NCI-H774 (cell line): ENCODE results near the gene FBXO24.
"Not testable (repeated sequence)": the region's sequence is repeated elsewhere in the genome, so short reads cannot be mapped to it uniquely, and the experiment has no call there.

Experiments
- DNase-seq: peaks from one replicate; lab custom pipeline; 2025; lab: John Stamatoyannopoulos, UW

FBXO24 gene, protein sequence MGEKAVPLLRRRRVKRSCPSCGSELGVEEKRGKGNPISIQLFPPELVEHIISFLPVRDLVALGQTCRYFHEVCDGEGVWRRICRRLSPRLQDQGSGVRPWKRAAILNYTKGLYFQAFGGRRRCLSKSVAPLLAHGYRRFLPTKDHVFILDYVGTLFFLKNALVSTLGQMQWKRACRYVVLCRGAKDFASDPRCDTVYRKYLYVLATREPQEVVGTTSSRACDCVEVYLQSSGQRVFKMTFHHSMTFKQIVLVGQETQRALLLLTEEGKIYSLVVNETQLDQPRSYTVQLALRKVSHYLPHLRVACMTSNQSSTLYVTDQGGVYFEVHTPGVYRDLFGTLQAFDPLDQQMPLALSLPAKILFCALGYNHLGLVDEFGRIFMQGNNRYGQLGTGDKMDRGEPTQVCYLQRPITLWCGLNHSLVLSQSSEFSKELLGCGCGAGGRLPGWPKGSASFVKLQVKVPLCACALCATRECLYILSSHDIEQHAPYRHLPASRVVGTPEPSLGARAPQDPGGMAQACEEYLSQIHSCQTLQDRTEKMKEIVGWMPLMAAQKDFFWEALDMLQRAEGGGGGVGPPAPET

DNA sequence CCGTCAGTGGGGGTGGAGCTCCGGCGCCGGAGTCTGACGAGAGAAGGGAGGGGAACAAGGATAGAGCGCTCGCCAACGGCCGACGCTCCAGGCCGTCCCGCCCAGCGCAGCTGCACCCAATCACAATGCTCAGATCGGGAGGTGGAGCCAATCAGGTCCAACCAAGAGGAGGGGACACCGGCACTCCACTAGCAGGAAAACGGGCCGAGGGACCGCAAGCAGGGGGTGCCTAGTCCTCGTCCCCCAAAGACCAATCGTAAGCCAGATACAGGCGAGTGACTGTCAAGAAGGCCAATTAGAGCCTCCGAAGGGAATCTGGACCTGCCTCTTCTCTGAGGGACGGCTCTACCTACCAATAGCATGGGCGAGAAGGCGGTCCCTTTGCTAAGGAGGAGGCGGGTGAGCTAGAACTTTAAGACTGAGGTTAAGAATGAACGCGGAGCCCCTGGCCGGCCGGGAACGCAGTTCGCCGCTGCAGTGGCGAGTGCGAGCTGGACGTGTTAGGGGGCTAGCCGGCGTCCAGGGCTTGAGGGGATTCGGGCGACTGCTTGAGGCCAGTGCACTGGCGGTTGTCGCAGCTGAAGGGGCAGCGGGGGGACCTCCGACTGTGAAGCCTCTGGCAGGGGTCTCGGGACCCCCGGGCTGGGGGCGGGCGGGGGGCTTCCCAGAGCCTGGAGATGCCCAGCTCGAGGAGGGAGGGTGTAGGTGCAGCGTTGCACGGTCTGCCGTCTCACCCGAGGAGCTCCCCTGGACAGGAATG, at the start of gene FBXO24:
Gene FBXO24, plus strand, starts transcription at position 63 of the 760 bp plus-strand sequence. Its CDS starts 298 bp downstream, at position 361.
- DNase-seq: peak; percentile 99

DNA sequence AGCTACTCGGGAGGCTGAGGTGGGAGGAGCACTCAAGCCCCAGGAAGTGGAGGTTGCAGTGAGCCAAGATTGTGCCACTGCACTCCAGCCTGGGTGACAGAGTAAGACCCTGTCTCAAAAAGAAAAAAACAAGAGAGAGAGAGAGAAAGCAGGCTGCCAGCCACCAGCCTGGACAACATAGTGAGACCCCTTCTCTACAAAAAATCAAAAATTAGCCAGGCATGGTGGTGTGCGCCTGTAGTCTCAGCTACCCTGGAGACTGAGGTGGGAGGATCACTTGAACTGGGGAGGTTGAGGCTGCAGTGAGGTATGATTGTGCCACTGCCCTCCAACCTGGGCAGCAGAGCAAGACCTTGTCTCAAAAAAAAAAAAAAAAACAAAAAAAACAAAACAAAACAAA, 49.4 kb upstream of the FBXO24 start:
- not testable (repeated sequence) for DNase-seq

DNA sequence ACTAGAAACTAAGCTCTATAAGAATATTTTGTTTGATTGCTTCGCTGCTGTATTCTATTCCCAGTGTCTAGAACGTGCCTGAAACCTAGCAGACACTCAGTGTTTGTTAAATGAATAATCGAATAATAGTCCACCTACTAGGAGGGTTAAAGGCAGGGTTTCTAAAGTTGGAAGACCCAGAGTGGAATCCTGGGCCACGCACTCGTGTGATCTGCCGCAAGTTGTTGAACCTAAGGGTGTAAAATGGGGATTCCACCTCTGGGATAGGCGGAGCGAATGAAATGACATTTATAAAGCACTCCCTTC, 47.8 kb upstream of the FBXO24 start:
- DNase-seq: no peak

DNA sequence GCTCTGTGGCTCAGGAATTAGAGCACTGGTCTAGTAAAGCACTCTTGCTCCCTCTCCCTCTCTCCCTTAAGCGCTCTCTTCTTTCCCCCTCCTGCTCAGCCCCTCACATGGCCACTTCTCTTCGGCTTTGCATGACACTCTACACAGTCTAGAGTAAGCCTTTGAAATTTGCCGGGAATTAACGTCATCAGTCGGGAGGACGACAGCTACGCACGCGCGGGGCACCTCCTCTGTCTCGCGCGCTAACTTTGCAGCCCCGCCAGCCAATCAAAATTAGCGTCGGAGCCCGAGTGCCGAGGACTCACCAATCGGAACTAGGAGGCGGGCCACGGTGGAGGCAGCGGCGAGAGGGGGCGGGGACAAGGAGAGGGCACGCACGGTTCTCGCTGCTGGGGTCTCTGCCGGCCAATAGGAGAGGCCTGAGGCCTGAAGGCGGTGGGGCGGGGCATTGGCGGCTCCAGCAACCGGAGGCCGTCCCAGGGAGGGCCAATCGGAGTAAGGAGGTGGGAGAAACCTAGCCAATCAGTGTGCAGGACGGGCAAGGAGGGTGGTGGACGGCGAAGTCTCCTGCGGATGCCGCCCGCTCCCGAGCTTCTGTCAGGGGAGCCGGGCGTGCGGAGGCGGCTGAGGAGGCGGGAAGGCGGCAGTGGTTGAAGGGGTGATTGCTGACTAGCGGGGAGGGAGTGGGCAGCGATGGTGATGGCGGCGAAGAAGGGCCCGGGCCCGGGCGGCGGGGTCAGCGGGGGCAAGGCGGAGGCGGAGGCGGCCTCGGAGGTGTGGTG, 47.3 kb upstream of the FBXO24 start, which contains the start of gene AGFG2:
Gene AGFG2, plus strand, starts transcription at position 550 of the 782 bp plus-strand sequence. Its CDS starts 144 bp downstream, at position 694.
- peak; percentile 99 for DNase-seq

DNA sequence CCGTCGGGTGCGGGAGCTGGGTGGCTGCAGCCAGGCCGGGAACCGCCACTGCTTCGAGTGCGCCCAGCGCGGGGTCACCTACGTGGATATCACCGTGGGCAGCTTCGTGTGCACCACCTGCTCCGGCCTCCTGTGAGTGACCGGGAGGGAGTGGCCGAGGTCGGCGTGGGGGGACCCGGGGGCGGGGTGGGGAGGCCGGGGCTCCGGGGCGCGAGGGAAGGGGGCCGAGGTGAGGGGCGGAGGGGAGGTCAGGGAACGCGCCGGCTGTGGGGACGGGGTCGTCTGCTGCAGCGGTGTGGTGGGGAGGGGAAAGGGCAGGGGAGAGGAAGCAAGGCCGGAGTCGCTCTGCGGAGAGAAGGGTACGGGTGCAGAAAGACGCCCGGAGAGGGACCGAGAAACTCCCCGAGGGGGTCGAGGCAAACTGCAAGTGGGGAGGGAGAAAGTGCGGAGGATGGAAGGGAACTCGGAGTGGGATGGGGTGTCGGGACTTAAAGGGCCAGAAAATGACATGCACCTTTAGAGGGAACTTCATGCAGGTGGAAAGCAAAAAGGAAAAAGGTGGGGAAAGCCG, 46.6 kb upstream of the FBXO24 start:
- no peak for DNase-seq

DNA sequence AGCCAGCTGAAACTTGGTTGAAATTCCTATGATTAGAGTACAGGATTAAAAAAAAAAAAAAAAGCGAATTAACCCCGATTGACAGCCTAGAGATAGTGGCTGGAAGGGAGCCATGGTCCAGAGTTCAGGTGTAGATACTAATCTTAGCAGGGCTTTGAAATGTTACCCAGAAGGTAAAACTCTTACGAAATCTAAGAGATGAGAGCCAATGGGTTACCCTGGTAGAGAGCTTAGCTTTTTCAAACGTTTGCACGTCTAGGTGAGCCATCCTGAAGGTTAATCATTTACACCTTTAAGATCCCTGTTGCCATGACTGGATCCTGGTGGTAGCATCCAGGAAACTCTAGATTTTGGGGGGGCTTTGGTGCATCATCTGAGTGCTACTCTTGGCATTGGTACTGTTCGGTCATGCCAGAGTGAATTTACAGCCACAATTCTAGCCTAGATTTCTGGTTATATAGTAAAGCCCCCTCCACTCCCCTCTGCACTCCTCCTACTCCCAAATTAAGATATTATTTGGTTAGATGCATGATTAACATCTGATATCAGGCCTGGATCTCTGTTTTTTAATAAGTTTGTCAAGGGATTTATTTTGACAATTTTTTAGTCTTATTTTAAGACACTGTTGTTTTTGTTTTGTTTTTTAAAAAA, 45.9 kb upstream of the FBXO24 start:
- no peak for DNase-seq

DNA sequence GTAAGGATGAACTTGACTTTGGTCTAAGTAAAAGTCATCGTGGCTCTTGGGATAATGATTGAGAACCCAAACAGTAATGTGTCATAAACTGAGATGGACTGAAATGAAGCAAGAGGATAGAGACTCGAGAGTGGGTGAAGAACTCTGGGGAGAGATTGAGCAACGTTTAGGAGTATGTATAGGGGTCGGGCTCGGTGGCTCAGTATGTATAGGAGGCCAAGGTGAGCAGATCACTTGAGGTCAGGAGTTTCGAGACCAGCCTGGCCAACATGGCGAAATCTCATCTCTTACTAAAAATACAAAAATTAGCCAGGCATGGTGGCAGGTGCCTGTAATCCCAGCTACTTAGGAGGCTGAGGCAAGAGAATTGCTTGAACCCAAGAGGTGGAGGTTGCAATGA, 44.8 kb upstream of the FBXO24 start:
- DNase-seq: not testable (repeated sequence)

DNA sequence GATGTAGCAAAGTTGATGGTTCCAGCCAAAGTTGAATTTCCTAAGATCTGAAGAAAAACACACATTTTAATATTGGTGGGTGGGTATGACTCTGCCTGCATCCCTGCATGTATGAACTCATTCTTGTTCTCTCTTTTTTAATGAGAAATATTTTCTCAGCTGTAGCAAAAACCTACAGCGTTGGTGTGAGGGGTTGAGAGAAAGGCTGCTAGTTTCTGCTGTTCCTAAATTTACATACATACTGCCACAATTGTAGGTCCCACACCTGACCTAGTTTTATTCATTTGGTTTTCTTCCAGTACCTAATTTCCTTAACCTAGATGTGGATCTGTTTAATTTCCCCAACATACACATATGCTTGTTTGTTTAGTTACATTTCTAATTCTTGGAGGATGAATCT, 42.5 kb upstream of the FBXO24 start:
- DNase-seq: no peak

DNA sequence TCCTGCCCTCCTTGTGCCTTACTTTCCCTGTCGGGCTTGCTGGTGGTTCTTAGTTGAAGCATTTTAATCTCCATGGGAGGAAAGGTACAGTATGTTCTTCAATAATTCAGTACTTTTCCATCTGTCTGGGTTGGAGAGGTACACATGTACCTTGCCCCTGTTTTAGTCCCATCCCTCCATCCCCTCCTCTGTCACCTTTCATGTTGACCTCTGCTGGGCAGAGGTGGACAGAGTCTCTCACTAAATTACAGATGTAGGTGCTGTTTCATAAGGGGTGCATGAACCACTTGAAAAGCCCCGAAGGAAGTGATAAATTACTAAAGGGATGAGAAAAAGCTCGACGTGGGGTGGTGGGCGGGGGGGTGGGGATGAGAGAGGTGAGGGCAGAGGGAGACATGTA, 41.7 kb upstream of the FBXO24 start:
- no peak for DNase-seq

DNA sequence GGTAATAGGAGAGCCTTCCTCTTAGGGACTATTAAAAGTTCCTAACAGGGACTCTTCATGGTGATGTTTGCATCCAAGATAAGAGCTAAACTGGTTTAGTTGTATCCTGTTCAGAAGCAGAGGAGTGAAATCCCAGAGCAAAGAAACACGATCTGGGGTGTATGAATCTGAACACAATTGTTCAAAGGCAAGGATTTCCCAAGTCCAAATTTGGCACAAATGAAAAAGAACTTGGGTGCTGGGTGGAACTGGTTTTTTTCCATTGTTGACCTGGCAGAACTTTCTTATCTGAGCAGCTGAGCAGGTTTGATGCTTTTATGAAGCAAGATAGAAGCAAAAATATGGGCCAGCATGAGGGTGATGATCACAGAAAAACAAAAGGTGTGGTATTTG, 41.2 kb upstream of the FBXO24 start:
- DNase-seq: no peak

DNA sequence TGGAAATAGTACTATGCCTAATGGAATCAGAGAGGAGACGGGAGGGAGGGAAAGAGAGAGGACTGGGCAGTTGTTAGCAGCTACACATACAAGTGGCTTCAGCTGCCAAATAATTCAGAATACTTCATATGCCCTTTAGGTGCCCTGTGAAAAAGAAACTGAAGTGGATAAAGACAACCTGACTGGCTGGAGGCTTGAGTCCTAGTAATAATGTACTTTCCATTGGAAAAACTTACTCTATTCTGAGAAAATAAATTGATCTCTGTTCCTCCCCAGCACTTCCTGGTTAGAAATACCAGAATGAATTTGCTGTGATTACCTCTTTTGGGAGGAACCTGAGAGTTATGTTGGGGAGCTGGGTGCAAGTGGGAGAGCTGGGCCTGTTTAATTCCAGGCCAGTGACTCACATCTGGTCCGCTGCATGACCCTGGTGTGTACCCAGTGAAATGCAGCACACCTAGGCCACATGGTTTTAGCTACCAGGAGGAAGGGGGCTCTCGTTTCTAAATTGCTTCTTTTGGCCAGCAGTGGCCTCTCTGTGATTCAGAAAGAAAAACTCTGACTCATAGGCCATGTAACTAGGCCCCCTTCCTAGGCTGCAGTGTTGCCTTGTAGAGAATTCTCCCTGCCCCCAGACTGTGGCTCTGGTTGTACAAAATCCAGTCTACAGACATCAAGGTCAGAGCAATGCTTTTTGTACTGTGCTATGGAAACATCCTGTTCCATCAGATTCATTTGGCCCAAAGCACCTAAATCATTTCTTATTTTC, 40.6 kb upstream of the FBXO24 start:
- peak; percentile 5 for DNase-seq

DNA sequence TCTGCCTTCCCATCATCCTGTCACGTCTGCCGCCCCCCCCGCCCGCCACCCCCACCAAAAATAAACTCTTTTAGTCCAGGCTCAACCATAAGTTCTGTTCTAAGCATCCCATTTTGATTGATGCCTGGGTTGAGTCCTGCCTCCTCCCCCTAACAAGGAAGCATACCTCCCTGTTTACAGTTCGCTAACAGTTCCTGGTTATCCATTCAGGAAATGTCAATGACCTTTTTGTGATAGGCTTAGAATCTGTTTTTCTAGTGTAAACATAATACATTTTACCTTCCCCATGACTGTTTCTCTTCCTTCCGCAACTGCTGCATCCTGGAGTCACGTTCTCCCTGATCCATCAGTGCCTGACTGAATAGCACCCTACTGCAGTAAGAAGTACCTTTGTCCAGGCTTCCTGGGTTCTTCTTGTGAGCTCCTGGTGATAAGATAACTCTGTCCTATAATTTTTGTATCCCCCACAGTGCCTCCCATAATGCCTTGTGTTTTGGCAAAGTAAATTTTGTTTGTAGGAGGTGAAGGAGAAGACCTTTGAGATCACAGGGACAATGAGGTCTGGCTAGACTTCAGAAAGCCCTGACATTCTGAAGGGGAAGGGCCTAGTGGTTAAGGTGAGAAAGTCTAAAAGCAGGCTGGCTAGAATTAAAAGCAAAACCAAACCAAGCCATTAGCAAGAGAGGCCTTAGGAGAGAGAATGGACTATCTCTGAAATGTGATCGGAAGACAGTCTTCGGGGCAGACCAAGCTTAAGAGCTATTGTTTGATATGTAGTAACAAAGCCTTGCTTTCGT, 39.8 kb upstream of the FBXO24 start:
- DNase-seq: peak; percentile 62

DNA sequence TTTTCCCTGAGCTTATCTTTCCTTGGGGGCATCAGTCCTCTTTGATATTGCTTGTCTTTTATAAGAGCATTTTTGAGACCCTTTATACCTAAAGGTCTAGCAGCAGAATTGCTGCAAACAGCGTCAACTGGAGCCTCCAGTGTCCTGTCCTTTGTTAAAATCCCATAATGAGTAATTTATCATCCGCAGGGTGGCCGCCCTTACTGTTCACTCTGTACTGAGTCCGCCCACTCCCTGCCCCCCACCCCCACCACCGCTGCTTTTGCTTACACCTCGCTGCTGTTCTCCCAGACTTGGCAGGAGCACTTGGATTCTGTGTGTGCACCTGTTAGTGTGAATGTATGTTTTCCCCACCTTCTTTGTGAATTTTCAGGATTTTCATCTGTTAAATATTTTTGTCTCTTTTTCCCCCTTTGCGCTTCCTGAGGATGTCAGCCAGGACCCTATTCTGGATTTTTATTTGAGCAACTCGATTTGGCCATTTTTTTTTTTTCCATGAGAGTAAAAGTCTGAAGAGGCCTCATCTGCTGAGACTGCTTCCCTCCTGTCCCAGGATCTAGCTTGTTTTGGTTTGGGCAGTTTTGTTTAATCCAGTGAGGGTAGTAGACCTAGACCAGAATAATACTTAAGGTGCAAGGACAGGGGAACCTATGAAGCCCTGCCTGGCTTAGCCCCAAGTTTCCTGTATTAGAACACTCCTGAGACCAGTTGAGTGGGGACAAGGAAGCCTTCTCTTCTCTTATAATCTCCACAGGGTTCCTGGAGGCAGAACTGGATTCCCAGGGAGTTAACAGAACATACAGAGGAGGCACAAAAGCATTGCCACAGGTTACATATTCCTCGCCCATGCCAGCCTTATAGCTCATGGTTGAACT, 39.0 kb upstream of the FBXO24 start:
- peak; percentile 34 for DNase-seq

DNA sequence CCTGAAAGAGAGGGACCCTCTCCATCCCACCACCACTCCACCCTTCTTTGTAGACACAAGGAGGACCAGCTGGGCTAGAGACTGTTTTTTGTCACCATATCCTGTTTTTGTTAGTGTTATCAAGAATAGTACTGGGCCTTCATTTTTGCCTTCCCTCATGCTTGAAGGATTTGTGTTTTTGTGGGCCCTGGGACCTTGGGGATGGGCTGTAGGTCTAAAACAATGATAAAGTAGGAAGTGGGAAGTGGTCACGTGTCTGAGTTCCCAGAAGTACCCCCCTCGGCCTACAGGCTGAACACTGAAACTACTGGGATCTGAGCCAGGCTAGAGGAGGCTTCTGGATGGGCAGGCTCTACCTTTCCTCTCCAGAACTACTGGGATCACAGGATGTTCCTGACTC, 38.3 kb upstream of the FBXO24 start:
- DNase-seq: no peak

DNA sequence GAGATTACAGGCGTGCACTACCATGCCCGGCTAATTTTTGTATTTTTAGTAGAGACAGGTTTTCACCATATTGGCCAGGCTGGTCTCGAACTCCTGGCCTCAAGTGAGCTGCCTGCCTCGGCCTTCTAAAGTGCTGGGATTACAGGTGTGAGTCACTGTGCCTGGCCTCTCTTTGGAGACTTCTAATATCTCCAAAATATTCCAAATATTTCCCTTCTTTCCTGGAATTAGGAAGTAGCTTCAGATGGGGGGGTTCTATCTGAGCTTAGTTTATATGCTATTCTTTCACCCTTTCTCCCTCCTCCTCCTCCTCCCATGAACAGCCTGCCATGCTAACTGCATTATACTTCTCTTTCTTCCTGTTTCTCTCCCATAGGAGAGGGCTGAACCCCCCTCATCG, 37.7 kb upstream of the FBXO24 start:
- DNase-seq: not testable (repeated sequence)

DNA sequence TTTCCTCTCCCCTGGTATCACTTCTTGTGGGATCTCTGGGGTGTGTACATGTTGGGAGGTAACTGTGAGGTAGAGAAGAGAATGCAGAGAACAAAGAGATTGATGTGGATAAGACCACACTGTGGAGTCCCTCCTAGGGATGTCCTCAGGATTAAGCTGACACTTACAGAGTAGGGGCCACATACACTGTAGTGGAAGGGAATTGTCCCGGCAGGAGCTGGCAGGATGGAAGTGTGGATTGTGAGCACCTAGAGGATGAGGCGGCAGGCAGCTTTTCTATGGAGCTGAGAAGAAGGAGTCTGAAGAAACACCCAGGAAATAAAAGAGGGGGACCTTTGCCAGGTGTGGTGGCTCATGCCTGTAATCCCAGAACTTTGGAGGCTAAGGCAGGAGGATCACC, 33.6 kb upstream of the FBXO24 start:
- DNase-seq: no peak

DNA sequence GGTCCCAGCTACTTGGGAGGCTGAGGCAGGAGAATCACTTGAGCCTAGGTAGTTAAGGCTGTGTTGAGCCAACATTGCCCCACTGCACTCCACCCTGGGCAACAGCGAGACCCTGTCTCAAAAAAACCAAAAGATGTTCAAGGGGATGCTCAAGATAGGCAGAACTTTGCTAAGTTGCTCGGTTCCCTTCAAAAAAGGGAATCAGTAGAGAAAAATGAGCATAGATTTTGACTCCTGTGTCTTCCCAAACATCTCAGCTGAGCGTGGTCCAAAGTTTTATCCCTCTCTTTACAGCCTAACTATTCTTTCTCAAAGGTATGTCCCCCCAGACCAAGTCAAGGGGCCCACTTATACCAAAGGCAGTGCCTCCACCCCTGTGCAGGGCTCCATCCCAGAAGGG, 33.1 kb upstream of the FBXO24 start:
- no peak for DNase-seq

DNA sequence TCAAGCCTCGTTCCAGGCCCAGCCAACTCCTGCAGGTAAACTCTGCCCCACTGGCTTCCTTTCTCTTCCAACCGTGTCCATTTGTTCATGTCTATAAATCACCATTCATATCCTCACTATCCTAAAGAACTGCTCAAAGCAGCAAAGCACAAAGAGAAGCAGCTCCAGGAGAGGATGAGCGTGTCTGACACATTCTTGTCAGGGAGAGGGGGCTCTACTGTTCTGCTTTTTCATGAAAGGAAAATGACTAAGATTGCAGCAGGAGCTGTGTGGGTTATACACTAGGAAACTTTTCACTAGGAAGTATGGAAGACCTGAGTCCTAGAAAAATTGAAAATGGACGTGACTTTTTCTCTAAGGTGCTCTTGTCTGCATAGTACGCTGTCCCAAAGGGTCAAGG, 30.4 kb upstream of the FBXO24 start:
- no peak for DNase-seq

DNA sequence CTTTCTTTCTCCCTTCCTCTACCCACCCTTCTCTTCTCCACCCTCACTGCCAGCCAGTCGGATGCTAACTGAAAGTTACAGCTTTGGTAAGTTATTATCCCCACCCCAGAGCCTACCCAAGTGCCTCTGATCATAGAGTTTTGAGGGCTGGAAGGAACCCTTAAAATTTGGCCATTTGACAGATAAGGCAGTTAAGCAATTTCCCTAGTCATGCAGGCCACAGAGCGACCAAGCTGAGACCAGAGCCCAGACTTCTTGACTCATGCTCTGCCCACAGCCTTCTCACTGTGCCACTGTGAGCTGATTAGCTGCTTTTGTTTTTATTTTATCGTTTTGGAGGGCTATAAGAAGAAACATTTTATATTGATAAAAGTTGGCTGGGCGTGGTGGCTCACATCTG, 29.6 kb upstream of the FBXO24 start:
- no peak for DNase-seq
